Activated CD4-positive, alpha-beta T cell treated with anti-CD3 and anti-CD28 coated beads for 1 hour (primary cell): ENCODE results near the gene PPP5C.
"Not testable (repeated sequence)": the region's sequence is repeated elsewhere in the genome, so short reads cannot be mapped to it uniquely, and the experiment has no call there.

Experiments used
- DNase-seq: peaks from one replicate; pipeline ENCODE4 v3.0.0-alpha.2; 2020

Gene PPP5C

GRCh38 chr19:46410205-46411087, 63.6 kb downstream of the PPP5C start:
- no peak for DNase-seq

GRCh38 chr19:46411088-46411924, 64.4 kb downstream of the PPP5C start:
- no peak for DNase-seq

GRCh38 chr19:46411925-46412649, 65.2 kb downstream of the PPP5C start:
- no peak for DNase-seq

- DNase-seq = no peak
Measured at GRCh38 chr19:46412650-46413261, 65.9 kb downstream of the PPP5C start.

- no peak for DNase-seq
Measured at GRCh38 chr19:46413262-46414031, 66.6 kb downstream of the PPP5C start, which contains the start of gene CCDC8. Gene CCDC8 (minus strand): TSS chr19:46413564. CDS start chr19:46412810, 754 bp downstream.

GRCh38 chr19:46414899-46415298, 68.0 kb downstream of the PPP5C start:
- DNase-seq = not testable (repeated sequence)

GRCh38 chr19:46415804-46416709, 69.2 kb downstream of the PPP5C start:
- DNase-seq = not testable (repeated sequence)

- DNase-seq = no peak
Measured at GRCh38 chr19:46420056-46420455, 73.2 kb downstream of the PPP5C start.

- DNase-seq = no peak
Measured at GRCh38 chr19:46422344-46422743, 75.5 kb downstream of the PPP5C start.

- no peak for DNase-seq
Measured at GRCh38 chr19:46423188-46423587, 76.3 kb downstream of the PPP5C start.

GRCh38 chr19:46426035-46426505, 79.2 kb downstream of the PPP5C start:
- DNase-seq = no peak

- DNase-seq = no peak
Measured at GRCh38 chr19:46426506-46427162, 79.7 kb downstream of the PPP5C start.

GRCh38 chr19:46427518-46428045, 80.7 kb downstream of the PPP5C start:
- DNase-seq = no peak

- peak; percentile 24 for DNase-seq
Measured at GRCh38 chr19:46428239-46429135, 81.6 kb downstream of the PPP5C start, which contains the start of gene PNMA8C. Gene PNMA8C (minus strand): TSS chr19:46428936. CDS start chr19:46428359, 577 bp downstream.

GRCh38 chr19:46429999-46430398, 83.1 kb downstream of the PPP5C start:
- DNase-seq = no peak

GRCh38 chr19:46431824-46432223, 84.9 kb downstream of the PPP5C start:
- DNase-seq = no peak

- DNase-seq = not testable (repeated sequence)
Measured at GRCh38 chr19:46433470-46433869, 86.6 kb downstream of the PPP5C start.

GRCh38 chr19:46435009-46435408, 88.1 kb downstream of the PPP5C start:
- no peak for DNase-seq
